ENCODE measurements around the gene CBL.
A peak's percentile ranks its signal among the peaks of the same experiment; 100 is the strongest.
"Not testable (repeated sequence)": the region's sequence is repeated elsewhere in the genome, so short reads cannot be mapped to it uniquely, and the experiment has no call there.

Gene CBL

DNA sequence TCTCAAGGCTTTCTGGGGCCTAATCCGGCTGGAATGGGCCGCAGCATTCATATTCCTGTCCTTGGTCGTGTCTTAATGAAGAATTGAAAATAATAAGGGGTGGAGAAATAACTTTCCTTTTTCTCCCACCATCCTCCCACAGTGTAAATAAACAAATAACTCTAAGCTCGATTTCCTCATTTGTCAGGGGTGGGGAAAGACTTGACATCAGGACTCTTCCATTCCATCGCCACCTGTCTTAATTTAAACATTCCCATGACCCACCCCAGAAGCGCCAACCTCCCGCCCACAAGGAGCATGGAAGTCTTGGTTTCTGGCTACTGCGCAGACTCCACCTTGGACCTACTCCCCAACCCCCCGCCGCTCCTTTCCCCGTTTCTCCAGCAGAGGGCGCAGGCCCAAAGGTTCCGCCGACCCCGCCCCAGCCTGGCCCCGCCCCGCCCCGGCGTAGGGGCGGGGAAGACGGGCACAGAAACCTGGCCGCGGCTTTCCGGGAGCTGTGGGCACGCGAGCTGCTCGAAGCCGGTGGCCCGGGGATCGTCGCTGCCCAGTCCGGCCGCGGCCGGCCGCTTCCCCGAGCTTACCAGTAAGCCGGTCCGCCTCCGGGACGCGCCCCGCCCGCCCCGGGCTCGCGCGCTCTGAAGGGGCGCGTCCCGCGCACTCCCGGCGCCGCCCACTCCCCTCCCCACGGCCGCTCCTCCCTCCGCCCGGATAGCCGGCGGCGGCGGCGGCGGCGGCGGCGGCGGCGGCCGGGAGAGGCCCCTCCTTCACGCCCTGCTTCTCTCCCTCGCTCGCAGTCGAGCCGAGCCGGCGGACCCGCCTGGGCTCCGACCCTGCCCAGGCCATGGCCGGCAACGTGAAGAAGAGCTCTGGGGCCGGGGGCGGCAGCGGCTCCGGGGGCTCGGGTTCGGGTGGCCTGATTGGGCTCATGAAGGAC is at the start of gene CBL:
Gene CBL, plus strand, starts transcription at position 766 of the 937 bp plus-strand sequence. Its CDS starts 79 bp downstream, at position 845.
- peak; percentile 99 to 100 for DNase-seq

DNA sequence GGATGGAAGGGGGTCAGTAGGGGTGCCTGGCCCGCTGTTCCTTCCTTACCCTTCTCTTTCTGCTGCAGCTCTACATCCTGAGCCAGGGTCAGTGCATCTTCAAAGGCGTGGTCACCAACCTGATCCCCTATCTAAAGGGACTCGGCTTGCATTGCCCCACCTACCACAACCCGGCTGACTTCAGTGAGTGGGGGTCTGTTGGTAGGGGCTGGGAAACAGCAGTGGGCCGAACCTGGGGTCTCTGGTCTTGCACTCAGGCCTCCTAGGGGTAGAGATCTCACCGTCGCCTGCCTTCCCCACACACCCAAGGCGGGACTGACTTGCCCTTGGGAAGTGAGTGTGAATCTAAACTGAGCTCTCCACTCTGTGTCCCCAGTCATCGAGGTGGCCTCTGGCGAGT is 49.6 kb upstream of the CBL start:
- no peak for DNase-seq

DNA sequence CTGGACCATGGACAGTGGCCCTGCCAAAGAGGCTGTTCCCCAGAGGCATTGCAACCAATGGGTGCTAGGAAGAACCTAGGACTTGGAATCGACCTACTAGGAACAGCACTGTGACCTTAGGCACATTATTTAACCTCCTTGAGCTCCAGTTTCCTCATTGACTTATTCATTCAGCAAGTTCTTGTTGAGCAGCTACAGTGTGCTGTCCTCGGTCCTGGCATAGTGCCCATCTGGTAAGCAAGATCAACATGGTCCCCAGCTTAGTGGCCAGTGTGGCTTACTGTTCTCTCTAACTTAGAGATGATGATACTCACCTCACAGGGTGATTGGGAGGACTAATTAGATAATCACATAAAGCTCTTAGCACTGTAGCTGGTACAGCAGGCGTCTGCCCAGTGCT is 49.1 kb upstream of the CBL start:
- DNase-seq: no peak

DNA sequence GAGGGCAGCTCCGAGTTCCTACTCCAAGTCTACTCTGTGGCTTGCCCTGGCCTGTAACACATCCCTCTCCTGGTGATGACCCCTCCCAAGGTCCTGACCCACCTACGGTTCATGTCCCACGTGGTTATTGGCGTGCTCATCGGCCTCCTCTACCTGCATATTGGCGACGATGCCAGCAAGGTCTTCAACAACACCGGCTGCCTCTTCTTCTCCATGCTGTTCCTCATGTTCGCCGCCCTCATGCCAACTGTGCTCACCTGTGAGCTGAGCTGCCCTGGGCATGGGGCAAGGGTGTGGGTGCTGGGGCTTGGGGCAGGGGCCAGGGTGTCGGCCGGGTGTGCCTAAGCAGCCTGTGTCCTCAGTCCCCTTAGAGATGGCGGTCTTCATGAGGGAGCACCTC is 47.7 kb upstream of the CBL start:
- no peak for DNase-seq

DNA sequence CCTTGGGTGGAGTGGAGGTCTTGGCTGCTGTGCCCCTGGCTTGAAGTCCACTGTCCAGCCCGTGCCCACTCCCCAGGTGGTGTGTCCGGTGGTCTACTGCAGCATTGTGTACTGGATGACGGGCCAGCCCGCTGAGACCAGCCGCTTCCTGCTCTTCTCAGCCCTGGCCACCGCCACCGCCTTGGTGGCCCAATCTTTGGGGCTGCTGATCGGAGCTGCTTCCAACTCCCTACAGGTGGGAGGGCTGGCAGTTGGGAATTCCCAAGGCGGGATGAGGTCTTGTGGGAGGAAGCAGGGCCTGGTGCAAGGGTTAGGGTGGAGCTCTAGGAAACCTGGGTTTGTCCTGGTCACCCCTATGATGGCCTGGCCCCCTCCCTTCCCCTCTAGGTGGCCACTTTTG is 46.0 kb upstream of the CBL start:
- no peak for DNase-seq

DNA sequence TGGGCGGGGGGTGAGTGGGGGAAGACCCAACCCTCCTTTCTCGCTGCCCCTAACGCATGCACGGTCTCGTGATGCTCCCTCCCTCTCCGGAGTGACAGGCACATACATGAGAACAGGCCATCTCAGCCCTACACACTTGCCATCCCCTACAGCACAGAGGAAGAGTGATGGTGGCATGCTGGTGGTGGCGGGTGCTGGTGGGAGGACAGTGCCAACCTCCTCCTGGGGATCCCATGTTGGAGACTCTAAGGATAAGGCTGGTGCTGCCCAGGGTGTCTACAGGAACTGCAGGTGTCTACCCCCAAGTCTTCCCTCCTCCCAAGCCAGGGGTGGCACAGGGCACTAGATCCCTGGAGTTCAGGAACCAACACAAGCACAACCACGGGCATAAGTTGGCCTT is 44.3 kb upstream of the CBL start:
- DNase-seq: no peak

DNA sequence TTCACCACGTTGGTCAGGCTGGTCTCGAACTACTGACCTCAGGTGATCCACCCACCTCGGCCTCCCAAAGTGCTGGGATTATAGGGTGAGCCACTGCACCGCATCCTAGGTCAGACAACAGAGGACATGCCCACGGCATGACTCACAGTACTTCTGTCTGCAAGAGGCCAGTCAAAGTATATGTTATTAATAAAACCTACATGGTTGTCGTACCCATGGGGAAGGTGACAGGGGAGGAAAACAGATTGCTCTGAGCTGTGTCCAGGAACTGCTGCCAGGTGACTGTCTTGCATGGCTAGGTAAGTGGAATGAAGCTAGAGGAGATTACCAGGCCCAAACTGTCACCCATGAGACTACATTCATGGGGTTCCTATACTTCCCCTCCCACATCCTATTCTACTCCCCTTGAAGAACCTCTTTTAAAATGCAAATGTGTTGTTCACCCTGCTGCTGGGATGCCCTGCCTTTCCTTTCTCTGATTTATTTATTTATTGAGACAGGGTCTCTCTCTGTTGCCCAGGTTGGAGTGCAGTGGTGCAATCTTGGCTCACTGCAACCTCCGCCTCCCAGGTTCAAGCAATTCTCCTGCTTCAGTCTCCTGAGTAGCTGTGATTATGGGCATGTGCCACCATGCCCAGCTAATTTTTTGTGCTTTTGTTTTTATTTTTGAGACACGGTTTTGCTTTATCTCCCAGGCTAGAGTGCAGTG is 39.6 kb upstream of the CBL start:
- DNase-seq: no peak

DNA sequence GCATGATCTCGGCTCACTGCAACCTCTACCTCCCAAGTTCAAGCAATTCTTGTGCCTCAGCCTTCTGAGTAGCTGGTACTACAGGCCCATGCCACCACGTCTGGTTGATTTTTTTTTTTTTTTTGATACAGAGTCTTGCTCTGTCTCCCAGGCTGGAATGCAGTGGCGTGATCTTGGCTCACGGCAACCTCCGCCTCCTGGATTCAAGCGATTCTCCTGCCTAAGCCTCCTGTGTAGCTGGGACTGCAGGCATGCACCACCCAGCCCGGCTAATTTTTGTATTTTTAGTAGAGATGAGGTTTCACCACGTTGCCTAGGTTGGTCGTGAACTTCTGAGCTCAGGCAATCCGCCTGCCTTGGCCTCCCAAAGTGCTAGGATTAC is 39.1 kb upstream of the CBL start:
- DNase-seq: not testable (repeated sequence)

DNA sequence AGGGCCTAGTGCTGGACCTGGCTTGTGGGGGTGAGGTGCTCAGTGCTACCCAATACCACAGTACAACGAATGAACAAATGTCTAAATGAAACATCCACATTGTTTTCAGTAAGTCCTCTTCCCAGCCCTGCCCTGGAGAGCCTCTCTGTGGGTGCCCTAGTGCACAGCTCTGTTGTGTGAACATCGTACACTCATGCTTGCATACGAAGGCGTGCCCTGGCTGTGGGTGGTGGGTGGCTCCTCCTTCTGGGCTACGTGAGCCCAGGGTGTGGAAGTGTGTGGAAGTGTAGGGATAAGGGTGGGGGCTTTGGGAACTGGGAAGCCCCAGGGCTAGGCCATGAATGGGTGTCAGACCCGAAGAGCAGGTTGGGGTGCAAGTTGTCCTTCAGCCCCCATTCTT is 38.2 kb upstream of the CBL start:
- no peak for DNase-seq

DNA sequence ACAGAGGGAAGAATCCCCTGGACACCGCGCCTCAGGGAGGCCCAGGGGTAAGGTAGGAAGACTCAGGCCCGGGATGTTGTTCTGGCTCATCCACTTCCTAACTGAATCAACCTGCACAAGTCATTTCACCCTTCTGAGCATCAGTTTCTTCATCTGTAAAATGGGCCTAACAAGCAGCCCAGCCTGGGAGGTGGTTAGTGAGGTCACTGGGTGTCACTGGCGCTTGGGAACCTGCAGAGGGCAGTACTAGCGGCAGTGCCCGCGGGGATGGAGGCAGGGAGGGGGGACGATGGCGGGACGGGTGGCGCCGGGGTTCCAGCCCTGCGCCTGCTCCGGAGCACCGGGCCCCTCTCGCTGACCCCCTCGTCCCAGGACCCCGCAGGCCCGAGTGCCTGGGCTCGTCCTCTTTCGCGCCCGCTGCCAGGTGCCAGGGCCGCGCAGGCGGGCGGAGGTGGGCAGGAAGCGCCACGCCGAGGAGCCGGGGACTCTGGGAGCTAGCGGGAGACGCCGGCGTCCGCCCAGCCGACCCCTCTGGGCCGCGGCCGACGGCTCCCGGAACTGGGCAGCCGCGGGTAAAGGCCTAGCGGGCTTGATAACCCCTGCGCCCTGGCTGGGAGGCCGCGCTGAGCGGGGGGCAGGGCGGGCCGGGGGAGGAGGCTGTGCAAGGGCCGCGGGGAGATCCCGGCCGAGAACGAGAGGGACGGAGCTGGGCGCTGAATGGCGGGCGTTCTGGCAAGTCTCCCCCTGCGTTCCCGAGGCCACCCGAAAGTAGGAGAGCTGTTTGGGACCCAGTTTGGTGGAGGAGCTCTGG is 37.5 kb upstream of the CBL start, which contains the start of gene NLRX1:
Gene NLRX1, plus strand, starts transcription at position 255 of the 811 bp plus-strand sequence. CDS start 2,679 bp downstream, outside the sequence.
- peak; percentile 87 to 91 for DNase-seq

DNA sequence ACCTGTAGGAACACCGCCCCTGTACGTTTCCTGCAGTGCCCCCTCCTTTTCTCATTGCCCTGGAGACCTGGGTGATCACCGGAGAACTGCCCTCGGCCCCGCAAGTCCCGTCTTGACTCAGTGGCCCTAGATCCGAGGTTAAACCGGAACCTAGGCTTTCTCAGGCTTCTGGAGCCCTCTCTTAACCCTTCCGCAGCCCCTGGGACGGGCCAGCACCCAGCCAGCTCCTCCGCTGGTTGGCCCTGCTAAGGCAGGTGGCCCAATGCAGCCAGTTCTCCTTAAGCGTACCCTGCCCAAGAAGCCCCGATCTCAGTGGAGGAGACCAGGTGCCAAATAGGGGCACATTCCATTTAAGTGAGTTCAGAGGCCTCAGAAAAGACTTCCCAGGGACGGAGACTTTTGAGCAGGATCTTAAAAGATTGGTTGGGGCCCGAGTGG is 36.8 kb upstream of the CBL start:
- peak; percentile 65 to 69 for DNase-seq

DNA sequence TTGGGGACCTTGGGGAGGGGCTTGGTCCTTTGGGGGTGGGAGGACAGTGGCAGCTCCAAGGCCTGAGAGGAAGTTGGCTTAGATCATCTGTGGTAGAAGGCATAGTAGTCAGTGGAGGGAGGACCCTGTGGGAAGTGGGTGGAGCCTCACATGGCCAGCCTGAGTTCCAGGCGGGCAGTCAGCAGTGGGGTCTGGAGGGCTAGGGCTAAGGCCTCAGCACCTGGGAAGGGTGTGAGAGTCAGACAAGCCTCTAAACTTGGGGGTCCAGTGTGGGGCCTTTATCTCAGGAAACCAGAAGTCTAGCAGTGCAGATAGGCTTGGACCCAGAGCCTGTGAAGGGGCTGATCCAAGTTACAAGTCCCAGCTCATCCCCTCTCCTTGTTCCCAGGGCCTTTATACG is 33.6 kb upstream of the CBL start:
- no peak for DNase-seq

DNA sequence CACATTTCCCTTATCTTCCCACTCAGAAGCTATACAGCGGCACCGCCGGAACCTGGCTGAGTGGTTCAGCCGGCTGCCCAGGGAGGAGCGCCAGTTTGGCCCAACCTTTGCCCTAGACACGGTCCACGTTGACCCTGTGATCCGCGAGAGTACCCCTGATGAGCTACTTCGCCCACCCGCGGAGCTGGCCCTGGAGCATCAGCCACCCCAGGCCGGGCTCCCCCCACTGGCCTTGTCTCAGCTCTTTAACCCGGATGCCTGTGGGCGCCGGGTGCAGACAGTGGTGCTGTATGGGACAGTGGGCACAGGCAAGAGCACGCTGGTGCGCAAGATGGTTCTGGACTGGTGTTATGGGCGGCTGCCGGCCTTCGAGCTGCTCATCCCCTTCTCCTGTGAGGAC is 32.7 kb upstream of the CBL start:
- DNase-seq: no peak

DNA sequence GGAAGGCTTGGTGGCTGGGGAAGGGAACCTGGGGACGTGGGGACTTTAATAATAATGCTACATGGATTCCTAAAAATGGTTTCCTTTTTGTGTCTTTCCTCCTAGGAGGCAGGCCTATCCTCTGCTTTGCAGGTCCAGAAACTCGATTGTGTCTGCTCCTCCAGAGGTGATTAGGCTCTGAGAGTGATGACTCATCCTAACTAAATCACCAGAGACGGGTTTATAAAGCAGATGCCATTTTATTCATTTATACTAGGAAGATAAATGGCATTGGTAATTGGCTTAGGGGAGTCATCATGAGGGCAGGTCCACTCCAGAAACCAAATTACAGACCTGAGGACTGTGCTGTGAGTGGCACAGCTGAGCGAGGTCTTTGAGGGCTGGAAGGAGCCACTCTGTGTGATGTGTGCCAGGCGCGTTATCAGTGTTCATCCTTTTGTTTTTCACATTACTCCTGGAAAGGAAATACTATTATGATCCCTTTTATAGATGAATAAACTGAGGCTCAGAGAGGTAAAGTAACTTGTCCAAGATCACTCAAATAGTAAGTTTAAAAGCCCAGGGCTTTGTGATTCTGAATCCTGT is 30.6 kb upstream of the CBL start:
- DNase-seq: no peak

DNA sequence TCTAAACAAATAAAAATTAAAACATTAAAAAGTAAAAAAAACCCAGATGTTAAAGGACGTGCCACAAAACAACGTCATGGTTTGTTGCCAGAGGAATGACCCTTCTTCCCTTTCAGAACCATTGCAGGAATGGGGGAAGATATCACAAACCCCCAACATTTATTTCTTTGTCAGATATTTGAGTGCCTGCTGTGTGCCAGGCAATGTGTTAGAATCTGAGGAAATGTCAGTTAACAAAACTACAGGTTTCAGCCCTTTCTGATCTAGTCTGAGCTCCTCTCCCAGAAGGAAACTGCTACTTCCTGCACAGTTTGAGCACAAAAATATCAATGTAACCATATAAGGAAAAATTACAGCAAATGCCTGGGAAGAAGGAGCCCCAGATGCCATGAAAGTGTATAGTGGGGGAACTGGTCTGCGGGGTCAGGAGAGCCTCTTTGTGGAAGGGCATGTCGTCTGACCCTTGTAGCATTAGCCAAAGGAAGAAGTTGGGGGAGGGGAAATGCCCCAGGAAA is 27.9 kb upstream of the CBL start:
- no peak for DNase-seq

DNA sequence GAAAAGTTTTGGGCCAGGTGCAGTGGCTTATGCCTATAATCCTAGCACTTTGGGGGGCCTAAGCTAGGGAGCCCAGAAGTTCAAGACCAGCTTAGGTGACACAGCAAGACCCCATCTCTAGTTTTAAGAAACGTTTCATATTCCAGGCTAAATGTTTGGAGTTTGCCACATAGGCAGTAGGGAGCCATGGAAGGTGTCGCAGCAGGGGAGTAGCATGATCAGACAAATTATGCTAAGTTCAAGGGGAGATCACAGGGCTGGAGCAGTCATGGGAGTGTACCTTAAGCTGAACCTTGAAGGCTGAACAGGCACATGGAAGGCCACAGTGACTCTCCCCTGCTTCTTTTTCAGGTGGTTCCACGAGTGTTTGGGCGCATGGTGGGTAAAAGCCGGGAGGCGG is 26.8 kb upstream of the CBL start:
- DNase-seq: no peak

DNA sequence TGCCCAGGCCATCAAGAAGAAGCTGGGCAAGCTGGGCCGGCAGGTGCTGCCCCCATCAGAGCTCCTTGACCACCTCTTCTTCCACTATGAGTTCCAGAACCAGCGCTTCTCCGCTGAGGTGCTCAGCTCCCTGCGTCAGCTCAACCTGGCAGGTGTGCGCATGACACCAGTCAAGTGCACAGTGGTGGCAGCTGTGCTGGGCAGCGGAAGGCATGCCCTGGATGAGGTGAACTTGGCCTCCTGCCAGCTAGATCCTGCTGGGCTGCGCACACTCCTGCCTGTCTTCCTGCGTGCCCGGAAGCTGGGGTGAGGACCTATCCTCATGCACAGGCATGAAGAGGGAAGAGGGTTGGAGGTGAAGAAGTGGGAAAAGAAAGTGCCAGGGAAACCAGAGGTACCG is 26.2 kb upstream of the CBL start:
- DNase-seq: no peak

DNA sequence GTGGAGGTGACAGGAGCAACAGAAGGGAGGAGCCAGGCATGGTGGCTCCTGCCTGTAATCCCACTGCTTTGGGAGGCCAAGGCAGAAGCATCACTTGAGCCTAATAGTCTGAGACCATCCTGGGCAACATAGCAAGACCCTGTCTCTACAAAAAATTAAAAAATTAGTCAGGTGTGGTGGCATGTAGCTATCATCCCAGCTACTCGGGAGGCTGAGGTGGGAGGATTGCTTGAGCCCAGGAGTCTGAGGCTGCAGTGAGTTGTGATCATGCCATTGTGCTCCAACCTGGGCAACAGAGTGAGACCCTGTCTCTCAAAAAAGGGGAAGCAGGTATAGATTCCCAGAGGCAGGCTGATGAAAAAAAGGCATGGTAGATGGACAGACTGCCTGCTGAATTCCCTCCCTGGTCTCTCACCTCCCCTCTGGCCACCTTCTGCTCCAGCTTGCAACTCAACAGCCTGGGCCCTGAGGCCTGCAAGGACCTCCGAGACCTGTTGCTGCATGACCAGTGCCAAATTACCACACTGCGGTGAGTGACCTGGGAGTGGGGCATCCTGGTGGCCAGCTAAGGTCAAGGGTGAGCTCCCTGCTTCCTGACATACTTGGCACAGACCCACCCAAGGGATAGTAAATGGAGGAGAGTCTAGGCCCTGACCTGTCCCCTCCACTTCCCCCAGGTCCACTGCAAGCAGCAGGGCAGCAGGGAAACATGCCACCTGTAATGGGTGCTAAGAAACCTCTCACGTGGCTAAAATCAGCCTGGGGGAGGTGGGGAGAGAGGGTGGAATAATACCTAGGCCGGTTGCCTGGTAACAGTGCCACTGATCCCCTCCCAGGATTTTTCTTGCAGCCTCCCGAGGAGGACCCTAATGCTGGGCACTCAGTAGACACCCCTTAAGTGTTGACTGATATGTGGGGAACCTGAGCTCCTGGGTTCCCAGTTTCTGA is 25.1 kb upstream of the CBL start:
- no peak for DNase-seq

DNA sequence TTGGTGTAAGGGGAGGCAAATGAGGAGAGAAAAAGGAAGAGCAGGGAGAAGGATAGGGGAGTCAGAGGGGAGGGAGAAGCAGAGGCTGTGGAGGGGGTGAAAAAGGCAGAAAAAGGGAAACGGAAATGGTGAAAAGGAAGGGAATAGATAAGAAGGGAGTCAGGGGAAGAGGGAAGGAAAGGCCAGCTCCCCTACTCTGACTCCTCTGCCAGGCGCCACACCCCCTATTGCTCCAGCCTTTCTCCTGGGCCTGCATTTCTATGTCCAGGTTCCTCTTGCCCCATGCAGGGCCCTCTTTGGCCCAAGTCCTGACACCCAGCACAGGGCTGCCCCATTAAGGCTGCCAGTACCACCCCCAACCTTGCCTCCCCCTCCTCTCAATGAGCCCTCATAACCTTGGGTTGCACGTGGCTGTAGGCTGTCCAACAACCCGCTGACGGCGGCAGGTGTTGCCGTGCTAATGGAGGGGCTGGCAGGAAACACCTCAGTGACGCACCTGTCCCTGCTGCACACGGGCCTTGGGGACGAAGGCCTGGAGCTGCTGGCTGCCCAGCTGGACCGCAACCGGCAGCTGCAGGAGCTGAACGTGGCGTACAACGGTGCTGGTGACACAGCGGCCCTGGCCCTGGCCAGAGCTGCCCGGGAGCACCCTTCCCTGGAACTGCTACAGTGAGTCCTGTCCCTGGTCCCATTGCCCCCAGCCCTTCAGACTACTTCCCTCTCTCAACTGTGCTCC is 24.3 kb upstream of the CBL start:
- no peak for DNase-seq

DNA sequence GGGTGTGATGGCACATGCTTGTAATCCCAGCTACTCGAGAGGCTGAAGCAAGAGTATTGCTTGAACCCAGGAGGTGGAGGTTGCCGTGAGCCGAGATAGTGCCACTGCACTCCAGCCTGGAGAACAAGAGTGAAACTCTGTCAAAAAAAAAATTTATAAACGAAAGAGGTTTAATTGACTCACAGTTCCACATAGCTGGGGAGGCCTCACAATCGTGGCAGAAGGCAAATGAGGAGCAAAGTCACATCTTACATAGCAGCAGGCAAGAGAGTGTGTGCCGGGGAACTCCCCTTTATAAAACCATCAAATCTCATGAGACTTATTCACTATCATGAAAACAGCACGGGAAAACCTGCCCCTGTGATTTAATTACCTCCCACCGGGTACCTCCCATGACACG is 21.7 kb upstream of the CBL start:
- DNase-seq: not testable (repeated sequence)
